NCI-H187 (cell line): Measurements from ENCODE around the gene ANGPT4.

Experiments
- DNase-seq, 2 experiments: peaks; one replicate each; lab custom pipeline; 2025; lab: John Stamatoyannopoulos, UW

Gene ANGPT4

DNA sequence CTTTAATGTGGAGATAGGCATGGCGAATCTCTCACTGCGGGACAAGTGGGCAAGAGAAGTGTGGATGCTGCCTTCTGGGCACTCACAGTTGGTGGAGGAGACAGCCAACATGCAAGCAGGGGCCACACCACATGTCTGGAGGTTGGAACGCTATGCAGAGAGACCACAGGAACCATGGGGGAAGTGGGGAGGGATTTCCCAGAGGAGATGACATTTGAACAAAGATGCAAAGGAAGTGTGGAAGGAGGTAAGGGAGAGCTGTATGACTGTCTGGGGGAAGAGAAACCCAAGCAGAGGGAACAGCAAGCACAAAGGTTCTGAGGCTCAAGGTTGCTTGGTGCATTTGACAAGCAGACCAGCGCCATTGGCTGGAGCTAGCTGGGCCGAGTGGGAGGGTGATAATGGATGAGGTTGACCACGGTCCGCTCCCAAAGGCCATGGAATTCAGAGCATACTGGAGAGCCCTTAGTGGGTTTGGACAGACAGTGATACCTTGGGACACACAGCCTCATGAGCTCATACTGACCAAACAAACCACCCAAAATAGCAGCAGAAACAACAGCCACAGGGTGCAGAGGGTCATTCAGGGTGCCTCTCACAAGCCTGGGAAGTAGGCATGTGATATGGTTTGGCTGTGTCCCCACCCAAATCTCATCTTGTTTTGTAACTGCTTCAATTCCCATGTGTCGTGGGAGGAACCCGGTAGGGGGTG, 90.3 kb downstream of the ANGPT4 start:
- no peak for DNase-seq

DNA sequence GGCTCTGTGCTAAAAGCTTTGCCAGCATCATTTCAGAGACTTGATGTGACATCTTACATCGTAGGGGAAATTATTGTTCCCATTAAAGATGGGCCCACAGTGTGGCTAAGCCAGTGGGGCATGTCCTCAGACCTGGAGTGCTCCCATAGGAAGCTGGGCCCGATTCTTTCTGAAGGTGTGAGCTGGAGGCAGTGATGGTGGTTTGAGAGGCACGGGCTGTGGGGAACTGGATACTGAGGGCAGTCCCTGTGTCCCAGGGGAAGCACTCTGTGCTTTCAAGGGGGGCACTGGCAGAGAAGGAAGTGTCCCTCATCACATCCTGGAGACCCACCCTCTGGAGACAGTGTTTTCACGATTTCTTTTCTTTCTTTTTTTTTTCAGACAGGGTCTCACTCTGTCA, 91.2 kb downstream of the ANGPT4 start:
- DNase-seq, result no peak

DNA sequence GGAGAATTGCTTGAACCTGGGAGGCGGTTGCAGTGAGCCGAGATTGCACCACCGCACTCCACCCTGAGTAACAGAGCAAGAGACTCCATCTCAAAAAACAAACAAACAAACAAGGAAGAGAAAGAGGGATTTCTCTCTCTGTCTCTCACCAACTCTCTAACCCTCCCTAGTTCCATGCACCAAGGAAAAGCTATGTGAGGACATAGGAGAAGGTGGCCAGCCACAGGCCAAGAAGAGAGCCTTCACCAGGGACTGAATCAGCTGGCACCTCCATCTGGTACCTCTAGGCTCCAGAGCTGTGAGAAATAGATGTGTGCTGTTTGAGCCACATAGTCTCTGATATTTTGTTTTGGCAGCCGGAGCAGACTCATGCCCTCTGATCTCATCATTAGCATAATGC, 91.6 kb downstream of the ANGPT4 start:
- DNase-seq, result no peak

DNA sequence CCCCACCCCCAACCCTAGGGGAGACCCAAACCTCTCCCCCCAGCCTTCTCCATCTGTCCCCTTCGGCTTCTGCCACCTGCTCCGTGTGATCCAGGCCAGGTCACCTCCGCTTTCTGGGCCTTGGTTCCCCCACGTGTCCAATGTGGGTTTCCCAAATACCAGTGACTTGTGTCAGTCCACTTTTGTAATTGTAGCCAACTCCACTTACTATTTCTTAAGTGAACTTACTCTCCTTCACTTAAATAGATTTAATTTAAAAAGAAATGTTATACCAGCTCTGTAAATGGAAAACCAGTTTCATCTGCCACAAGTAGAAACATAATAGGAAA, 92.6 kb downstream of the ANGPT4 start:
- no peak for DNase-seq

DNA sequence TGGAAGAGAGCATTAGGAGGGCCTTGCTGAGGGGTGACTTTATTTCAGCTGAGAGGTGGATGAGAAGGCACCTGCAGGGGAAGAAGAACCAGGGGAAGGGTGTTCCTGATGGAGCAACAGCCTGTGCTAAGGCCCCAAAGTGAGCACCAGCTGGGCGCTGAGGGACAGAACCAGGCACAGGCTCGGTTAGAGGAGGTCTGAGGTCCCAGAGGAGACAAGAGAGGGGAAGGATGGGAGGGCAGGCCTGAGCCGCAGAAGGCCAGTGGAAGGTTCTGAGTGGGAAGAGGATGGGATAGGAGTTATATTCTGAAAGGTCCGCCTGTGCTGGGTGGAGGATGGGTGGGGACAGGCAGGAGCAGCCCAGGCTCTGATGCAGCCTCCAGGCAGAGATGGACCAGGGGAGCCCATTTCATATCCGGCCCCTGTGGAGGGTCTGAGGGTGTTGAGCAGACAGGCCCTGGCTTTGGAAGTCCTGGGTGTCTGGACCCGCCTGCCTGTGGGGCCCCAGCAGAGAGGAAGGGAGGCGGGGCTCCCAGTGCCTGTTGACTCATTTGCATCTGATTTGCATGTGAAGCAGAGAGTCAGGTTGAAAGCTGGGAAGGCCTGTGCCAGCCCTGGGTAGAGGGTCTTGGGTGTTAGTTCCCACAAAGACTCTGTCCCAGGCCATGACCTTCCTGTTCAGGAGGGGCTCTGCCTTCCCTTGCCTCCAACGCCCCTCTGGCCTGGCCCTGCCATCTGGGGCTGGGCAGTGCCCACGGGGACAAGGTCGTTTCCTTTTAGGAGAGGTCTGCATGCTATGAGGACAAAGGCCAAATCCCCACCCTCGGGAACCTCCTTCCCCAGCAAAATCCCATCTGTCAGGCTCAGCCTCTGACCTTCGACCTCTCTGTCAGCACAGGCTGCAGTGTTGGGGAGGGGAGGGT, 93.2 kb downstream of the ANGPT4 start:
- no peak for DNase-seq

DNA sequence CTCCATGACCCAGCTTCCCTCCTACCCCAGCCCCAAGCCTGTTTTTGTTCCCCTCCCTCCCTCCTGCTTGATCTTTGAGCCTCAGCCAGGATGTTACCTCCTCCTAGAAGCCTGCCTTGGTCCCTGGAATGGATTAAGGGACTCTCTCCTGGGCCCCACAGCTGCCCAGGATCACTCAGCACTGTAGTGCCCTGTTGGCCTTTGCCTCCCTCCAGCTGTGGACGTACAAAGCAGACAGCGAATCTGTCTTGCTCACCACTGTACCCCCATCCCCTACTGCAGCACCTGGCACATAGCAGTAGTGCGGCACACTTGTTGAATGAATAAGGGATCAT, 94.4 kb downstream of the ANGPT4 start:
- DNase-seq, result no peak

DNA sequence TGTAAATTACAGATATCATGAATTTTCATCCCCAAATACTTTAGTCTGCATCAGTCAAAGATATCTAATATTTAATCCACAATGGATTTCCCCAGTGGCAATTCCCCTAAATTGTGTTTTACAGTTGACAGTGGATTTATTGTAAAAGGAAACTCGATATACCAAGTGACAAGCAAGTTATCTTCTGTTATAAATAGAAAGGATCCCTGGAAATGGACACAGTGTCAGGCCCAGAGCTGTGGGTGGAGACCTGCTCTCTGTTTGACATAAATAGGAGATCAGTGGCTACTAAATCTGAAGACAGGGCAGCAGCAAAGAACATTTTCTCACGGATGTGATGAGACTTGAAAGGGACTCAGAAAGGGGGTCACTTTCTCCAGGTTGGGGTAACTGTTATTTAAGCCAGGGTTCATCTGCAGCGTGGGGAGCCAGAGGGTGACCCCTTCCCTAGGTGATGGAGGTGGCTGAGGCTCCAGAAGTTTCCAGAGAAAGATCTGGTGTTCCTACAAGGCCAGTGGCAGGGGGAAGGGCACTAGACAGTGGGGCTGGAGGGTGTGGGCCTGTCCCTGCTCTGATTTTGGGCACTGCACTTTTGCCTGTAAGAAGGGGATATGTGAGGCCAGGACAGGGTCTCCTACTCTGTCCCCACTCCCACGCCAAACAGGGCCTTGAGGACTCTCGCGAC, 94.9 kb downstream of the ANGPT4 start:
- no peak for DNase-seq

DNA sequence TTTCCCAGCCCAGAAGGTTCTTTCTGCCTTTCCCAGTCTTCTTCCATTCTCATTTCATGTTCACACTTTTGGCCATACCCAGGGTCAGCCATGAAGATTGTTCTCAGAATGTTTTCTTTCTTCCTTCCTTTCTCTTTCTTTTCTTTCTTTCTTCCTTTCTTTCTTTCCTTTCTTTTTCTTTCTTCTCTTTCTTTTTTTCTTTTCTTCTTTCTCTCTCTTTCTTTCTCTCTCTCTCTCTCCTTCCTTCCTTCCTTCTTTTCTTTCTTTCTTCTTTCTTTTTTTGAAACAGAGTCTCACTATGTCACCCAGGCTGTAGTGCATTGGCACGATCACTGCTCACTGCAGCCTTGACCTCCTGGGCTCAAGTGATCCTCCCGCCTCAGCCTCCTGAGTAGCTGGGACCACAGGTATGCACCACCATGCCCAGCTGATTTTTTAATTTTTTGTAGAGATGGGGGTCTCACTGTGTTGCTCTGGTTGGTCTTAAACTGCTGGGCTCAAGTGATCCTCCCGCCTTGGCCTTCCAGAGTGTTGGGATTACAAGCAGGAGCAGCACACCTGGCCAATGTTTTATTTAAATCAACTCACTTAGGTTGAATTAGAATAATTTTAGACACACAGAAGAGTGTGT, 95.7 kb downstream of the ANGPT4 start:
- DNase-seq, result no peak
